B cell (primary cell): Measurements from ENCODE around the gene MAN2B2. TPM values are rescaled to one million over a fixed set of nuclear protein-coding genes. Genes with fewer than 3 reads are reported as not detected.
A peak's percentile ranks its signal among the peaks of the same experiment; 100 is the strongest.
"Not testable (repeated sequence)": the region's sequence is repeated elsewhere in the genome, so short reads cannot be mapped to it uniquely, and the experiment has no call there.

Source experiments
- ATAC-seq: fragments of 200-7000 bp; cut with Tn5 transposase; one replicate; pipeline ENCODE4 v1.10.0; 2021; ENCODE audit warnings: low read depth, mild to moderate bottlenecking, moderate number of reproducible peaks, moderate library complexity
- CTCF ChIA-PET: fragments of 350-600 bp; sonication (Branson Sonifier 250); formaldehyde crosslinking; loops from one replicate; lab custom pipeline; 2021; ENCODE audit warnings: antibody characterized with exemption, inconsistent platforms; lab: Charles Lee
- POLR2A ChIA-PET: fragments of 350-600 bp; sonication (Branson Sonifier 250); formaldehyde crosslinking; loops from one replicate; lab custom pipeline; 2021; ENCODE audit warnings: antibody characterized with exemption; lab: Charles Lee
- DNase-seq: peaks from one replicate; pipeline ENCODE4 v3.0.0; 2013
- H2AFZ ChIP-seq: 2 replicates; pipeline ENCODE4 v1.6.1; 2012; ENCODE audit warnings: mild to moderate bottlenecking, low read depth, low read length; ENCODE audit not compliant: insufficient read depth, poor library complexity, severe bottlenecking
- H3K27ac ChIP-seq, 2 donors: 1 replicate in 1 of 2; 2 replicates in 1 of 2; pipeline ENCODE4 v1.5.1; 2012 to 2013; ENCODE audit warnings: low read length in 2 of 2, mild to moderate bottlenecking in 2 of 2, moderate library complexity in 1 of 2
- H3K27me3 ChIP-seq, 4 experiments: fragments of 200-600 bp in 1 of 4; sonication (generic) in 1 of 4; replicated peaks in 1 of 4; 1 replicate in 2 of 4; 2 replicates in 2 of 4; pipeline versions ENCODE4 v1.6.1 to v1.7.0; 2013 to 2016; ENCODE audit warnings: low read length in 3 of 4, mild to moderate bottlenecking in 2 of 4, mixed read lengths in 1 of 4, moderate library complexity in 1 of 4; ENCODE audit not compliant: insufficient read depth in 4 of 4, control insufficient read depth in 3 of 4; ENCODE audit errors: control extremely low read depth in 1 of 4
- H3K36me3 ChIP-seq, 2 experiments: replicated peaks in 1 of 2; 1 replicate in 1 of 2; 2 replicates in 1 of 2; pipeline versions ENCODE4 v1.6.1 to v1.7.1; 2013; ENCODE audit warnings: low read length in 1 of 2; ENCODE audit not compliant: insufficient read depth in 2 of 2, control insufficient read depth in 1 of 2; ENCODE audit errors: control extremely low read depth in 1 of 2, extremely low read depth in 1 of 2
- H3K4me1 ChIP-seq, 2 donors: fragments of 200-600 bp in 1 of 2; sonication (generic) in 1 of 2; 1 replicate in 1 of 2; 2 replicates in 1 of 2; pipeline versions ENCODE4 v1.5.1 to v1.6.1; 2013 to 2017; ENCODE audit warnings: low read length in 2 of 2; ENCODE audit not compliant: control insufficient read depth in 2 of 2, insufficient read depth in 2 of 2
- H3K4me2 ChIP-seq: replicated peaks from 2 replicates; pipeline ENCODE3; 2012; ENCODE audit warnings: mild to moderate bottlenecking, low read depth, low read length; ENCODE audit not compliant: poor library complexity, severe bottlenecking
- H3K4me3 ChIP-seq, 5 experiments: fragments of 200-600 bp in 1 of 5; sonication (generic) in 1 of 5; 1 replicate in 3 of 5; 2 replicates in 2 of 5; pipeline versions ENCODE4 v1.5.1 to v1.7.0; 2011 to 2016; ENCODE audit warnings: low read length in 4 of 5, mild to moderate bottlenecking in 4 of 5, low read depth in 2 of 5, control low read depth in 1 of 5, moderate library complexity in 1 of 5; ENCODE audit not compliant: insufficient read depth in 1 of 5; ENCODE audit errors: control extremely low read depth in 1 of 5, extremely low read depth in 1 of 5
- H3K79me2 ChIP-seq: fragments of 200-600 bp; sonication (generic); one replicate; pipeline ENCODE4 v1.6.0; 2016; ENCODE audit warnings: low read length; ENCODE audit not compliant: control insufficient read depth, insufficient read depth
- H3K9ac ChIP-seq: fragments of 200-600 bp; sonication (generic); 2 replicates; pipeline ENCODE4 v1.6.1; 2017; ENCODE audit warnings: mild to moderate bottlenecking, low read length, moderate library complexity
- H3K9me3 ChIP-seq, 3 donors: one replicate each; pipeline versions ENCODE4 v1.6.1 to v1.7.1; 2013; ENCODE audit warnings: low read length in 2 of 3; ENCODE audit not compliant: control insufficient read depth in 2 of 3, insufficient read depth in 1 of 3; ENCODE audit errors: control extremely low read depth in 1 of 3
- H4K20me1 ChIP-seq: 2 replicates; pipeline ENCODE4 v1.6.0; 2012; ENCODE audit warnings: mild to moderate bottlenecking, low read length; ENCODE audit not compliant: insufficient read depth, control insufficient read depth, poor library complexity, severe bottlenecking
- H3K27ac Mint-ChIP-seq: one replicate; pipeline ENCODE4 v1.8.0; 2021; ENCODE audit warnings: mixed read lengths
- H3K27me3 Mint-ChIP-seq: one replicate; pipeline ENCODE4 v1.8.0; 2021; ENCODE audit warnings: mixed read lengths
- H3K4me1 Mint-ChIP-seq: one replicate; pipeline ENCODE4 v1.8.0; 2021; ENCODE audit warnings: mixed read lengths
- H3K4me3 Mint-ChIP-seq: one replicate; pipeline ENCODE4 v1.8.0; 2021; ENCODE audit warnings: mixed read lengths
- H3K9me3 Mint-ChIP-seq: one replicate; pipeline ENCODE4 v1.8.0; 2022; ENCODE audit warnings: mixed read lengths; ENCODE audit not compliant: insufficient read depth
- WGBS: methylation state at CpG from one replicate; pipeline ENCODE4 v1.1.5; 2013; ENCODE audit warnings: missing lambda C conversion rate; ENCODE audit not compliant: insufficient coverage; 5-methylcytosine and 5-hydroxymethylcytosine counted together
- intact Hi-C: fragments of 100-400 bp; cut with micrococcal nuclease; formaldehyde crosslinking; loops from one replicate; pipeline ENCODE4 v1.10.0; 2022
- polyA plus RNA-seq: library from polyadenylated mRNA; depleted of rRNA; stranded (reverse); fragments of >200 nt; gene quantifications from 2 replicates; pipeline ENCODE4 v1.2.3, GENCODE V29; 2012
- total RNA-seq, 2 donors: library from RNA; stranded (reverse); fragments of 120-200 nt in 1 of 2; gene quantifications; 1 replicate in 1 of 2; 2 replicates in 1 of 2; pipeline versions ENCODE4 v1.2.3 to v1.2.4, GENCODE V29; 2013 to 2022

Gene MAN2B2
- total and polyA plus RNA-seq, 2 donors (not counting 1 experiment from before 2014, with no cell fraction given), result 35.0 to 37.0 TPM

GRCh38 chr4:6672541-6673190 lies 97.7 kb downstream of the MAN2B2 start:
- H3K4me2 ChIP-seq, H3K4me3 ChIP-seq, H3K9me3 Mint-ChIP-seq, H3K27me3 ChIP-seq, ATAC-seq, H3K9ac ChIP-seq, H2AFZ ChIP-seq, intact Hi-C loops, H3K9me3 ChIP-seq, H3K27ac ChIP-seq, H3K27me3 Mint-ChIP-seq, DNase-seq: not testable (repeated sequence)
- Mint-ChIP-seq H3K27ac (peak overlapping the region; percentile 99), H3K4me1 (peaks cover 40% of the 10 kb centered on the region), H3K4me3 (peak overlapping the region; percentile 91)
- peaks cover 21% of the 10 kb centered on the region for H3K79me2 ChIP-seq
- H3K4me1 ChIP-seq, result peaks cover 27 to 35% of the 10 kb centered on the region in 2 donors
- POLR2A ChIA-PET, result interaction anchor here (1.2 to 1.6 kb wide), 5 partner anchors 14 to 98 kb away, joined by 3 to 23 read pairs (median 8); partner anchors contain the start of genes BLOC1S4, MAN2B2, MRFAP1 and MRFAP1L1
- peaks cover 0 to 16% of the 10 kb centered on the region in 2 experiments for H3K36me3 ChIP-seq
- WGBS, result 98% methylated on average over 17 of the region's 34 CpGs
- CTCF ChIA-PET, result interaction anchor here (1.0 to 3.4 kb wide), 4 partner anchors 12 to 370 kb away, joined by 3 to 14 read pairs (median 3); partner anchors contain the start of gene TADA2B
- H4K20me1 ChIP-seq, result peaks cover 25% of the 10 kb centered on the region

Other genes starting within 250 kb of the MAN2B2 start
- gene PPP2R2C, start 102.6 kb upstream of the MAN2B2 start, total RNA-seq, result not detected in 2 replicates
- gene PPP2R2C, start 102.6 kb upstream of the MAN2B2 start, polyA plus RNA-seq, result not detected in 2 replicates
- gene MRFAP1, start 65.5 kb downstream of the MAN2B2 start, total RNA-seq, result 100 and 113 TPM in 2 replicates
- 54.8 and 108 TPM in 2 replicates for gene MRFAP1, start 65.5 kb downstream of the MAN2B2 start, polyA plus RNA-seq
- gene S100P, start 118.7 kb downstream of the MAN2B2 start, total RNA-seq, result not detected in 2 replicates
- 0.07 TPM in 1 of 2 replicates, not detected in the other for gene S100P, start 118.7 kb downstream of the MAN2B2 start, polyA plus RNA-seq
- gene MRFAP1L1, start 134.7 kb downstream of the MAN2B2 start, total RNA-seq, result 53.8 and 57.2 TPM in 2 replicates
- 12.5 and 16.8 TPM in 2 replicates for gene MRFAP1L1, start 134.7 kb downstream of the MAN2B2 start, polyA plus RNA-seq
- gene BLOC1S4, start 141.0 kb downstream of the MAN2B2 start, total RNA-seq, result 25.3 and 26.3 TPM in 2 replicates
- 29.2 and 35.5 TPM in 2 replicates for gene BLOC1S4, start 141.0 kb downstream of the MAN2B2 start, polyA plus RNA-seq
- 20.8 and 22.3 TPM in 2 replicates for gene KIAA0232, start 207.5 kb downstream of the MAN2B2 start, total RNA-seq
- gene KIAA0232, start 207.5 kb downstream of the MAN2B2 start, polyA plus RNA-seq, result 2.9 and 3.2 TPM in 2 replicates